Neutrophil (primary cell): ENCODE data around the gene PLXNB2.
"Not testable (repeated sequence)": the region's sequence is repeated elsewhere in the genome, so short reads cannot be mapped to it uniquely, and the experiment has no call there.

Experiments
- H3K27ac ChIP-seq: fragments of 200-600 bp; sonication (generic); 2 replicates; pipeline ENCODE4 v1.5.1; 2016; ENCODE audit warnings: mild to moderate bottlenecking, moderate library complexity
- H3K27me3 ChIP-seq: fragments of 200-600 bp; sonication (generic); 2 replicates; pipeline ENCODE4 v1.6.0; 2016; ENCODE audit warnings: mild to moderate bottlenecking
- H3K36me3 ChIP-seq: fragments of 200-600 bp; sonication (generic); 2 replicates; pipeline ENCODE4 v1.5.1; 2017
- H3K4me1 ChIP-seq, 2 experiments: fragments of 200-600 bp in 1 of 2; sonication (generic) in 1 of 2; 1 replicate in 1 of 2; 2 replicates in 1 of 2; pipeline versions ENCODE4 v1.5.1 to v1.6.1; 2013 to 2016; ENCODE audit warnings: low read depth in 1 of 2, low read length in 1 of 2, mild to moderate bottlenecking in 1 of 2, moderate library complexity in 1 of 2; ENCODE audit not compliant: control insufficient read depth in 1 of 2, insufficient read depth in 1 of 2
- H3K4me3 ChIP-seq, 2 experiments: fragments of 200-600 bp in 1 of 2; sonication (generic) in 1 of 2; 1 replicate in 1 of 2; 2 replicates in 1 of 2; pipeline ENCODE4 v1.5.1; 2013 to 2016; ENCODE audit warnings: low read depth in 1 of 2, low read length in 1 of 2, mild to moderate bottlenecking in 1 of 2, moderate library complexity in 1 of 2
- H3K9me3 ChIP-seq: fragments of 200-600 bp; sonication (generic); 2 replicates; pipeline ENCODE4 v1.5.1; 2016
- TF ChIP-seq, protein P1 (sequence below): fragments of 200-600 bp; sonication (generic); IDR thresholded peaks from 2 replicates; pipeline ENCODE4 v1.5.1; 2016; ENCODE audit warnings: antibody characterized with exemption

The PLXNB2 gene

GRCh38 chr22:50276143-50276542 lies 31.3 kb downstream of the PLXNB2 start:
- Histone ChIP-seq H3K36me3 (no peaks in the 10 kb centered on the region), H3K4me3 (no peak overlapping the region), H3K4me1 (peaks cover 0 to 8% of the 10 kb centered on the region in 2 experiments)

DNA sequence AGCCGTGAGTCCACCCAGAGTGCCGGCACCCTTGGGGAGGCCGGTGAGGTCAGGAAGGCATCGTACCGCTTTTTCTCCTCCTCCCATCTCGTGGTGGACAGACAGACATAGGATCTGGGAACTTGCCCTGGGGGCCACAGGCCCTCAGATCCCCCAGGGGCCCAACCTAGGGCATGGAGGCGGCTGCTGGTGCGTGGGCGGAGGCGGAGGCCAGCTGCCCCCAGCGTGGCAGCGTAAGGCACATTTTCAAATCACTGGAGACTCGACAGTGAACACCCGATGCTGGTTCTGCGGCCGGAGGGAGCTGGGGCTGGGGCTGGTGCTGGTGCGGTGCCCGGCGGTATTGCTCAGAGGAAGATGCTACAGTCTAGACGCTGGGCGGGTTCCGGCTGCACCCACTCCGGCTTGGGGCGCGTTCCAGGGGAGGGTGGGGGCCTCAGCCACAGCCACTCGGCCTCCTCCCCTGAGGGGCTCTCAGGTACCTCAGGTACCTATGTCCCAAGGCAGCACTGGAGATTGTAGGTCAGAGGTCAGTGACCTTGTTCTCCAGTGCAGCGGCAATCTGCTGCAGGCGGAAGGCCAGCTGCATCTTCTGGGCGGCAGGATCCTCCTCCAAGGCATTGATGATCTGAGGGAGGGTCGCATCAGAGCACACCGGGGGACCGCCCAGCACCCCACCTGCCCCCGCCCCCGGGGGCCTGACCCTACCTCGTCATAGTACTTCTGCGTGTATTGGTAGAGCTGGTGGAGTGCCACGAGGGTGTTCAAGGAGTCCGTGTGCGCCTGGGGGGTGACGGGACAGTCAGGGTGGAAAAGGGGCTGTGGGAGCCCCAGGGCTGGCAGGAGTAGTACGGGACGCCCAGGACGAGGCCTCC lies 32.0 kb downstream of the PLXNB2 start:
- Histone ChIP-seq H3K27me3 (peaks cover 40% of the 10 kb centered on the region), H3K9me3 (no peaks in the 10 kb centered on the region), H3K27ac (no peak overlapping the region), H3K4me3 (no peak overlapping the region), H3K36me3 (no peaks in the 10 kb centered on the region), H3K4me1 (peaks cover 0 to 13% of the 10 kb centered on the region in 2 experiments)
- TF ChIP-seq, protein P1, sequence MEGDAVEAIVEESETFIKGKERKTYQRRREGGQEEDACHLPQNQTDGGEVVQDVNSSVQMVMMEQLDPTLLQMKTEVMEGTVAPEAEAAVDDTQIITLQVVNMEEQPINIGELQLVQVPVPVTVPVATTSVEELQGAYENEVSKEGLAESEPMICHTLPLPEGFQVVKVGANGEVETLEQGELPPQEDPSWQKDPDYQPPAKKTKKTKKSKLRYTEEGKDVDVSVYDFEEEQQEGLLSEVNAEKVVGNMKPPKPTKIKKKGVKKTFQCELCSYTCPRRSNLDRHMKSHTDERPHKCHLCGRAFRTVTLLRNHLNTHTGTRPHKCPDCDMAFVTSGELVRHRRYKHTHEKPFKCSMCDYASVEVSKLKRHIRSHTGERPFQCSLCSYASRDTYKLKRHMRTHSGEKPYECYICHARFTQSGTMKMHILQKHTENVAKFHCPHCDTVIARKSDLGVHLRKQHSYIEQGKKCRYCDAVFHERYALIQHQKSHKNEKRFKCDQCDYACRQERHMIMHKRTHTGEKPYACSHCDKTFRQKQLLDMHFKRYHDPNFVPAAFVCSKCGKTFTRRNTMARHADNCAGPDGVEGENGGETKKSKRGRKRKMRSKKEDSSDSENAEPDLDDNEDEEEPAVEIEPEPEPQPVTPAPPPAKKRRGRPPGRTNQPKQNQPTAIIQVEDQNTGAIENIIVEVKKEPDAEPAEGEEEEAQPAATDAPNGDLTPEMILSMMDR: no peak

More at GRCh38 chr22:50276143-50276542, 31.3 kb downstream of the PLXNB2 start:
- peaks cover 33% of the 10 kb centered on the region for H3K27me3 ChIP-seq
- H3K9me3 ChIP-seq: no peaks in the 10 kb centered on the region
- TF ChIP-seq, protein P1: no peak
- no peak overlapping the region for H3K27ac ChIP-seq

GRCh38 chr22:50274771-50275170 lies 32.7 kb downstream of the PLXNB2 start:
- H3K9me3 ChIP-seq: no peaks in the 10 kb centered on the region
- no peak overlapping the region for H3K4me3 ChIP-seq
- peaks cover 0 to 19% of the 10 kb centered on the region in 2 experiments for H3K4me1 ChIP-seq
- peaks cover 46% of the 10 kb centered on the region for H3K27me3 ChIP-seq
- TF ChIP-seq, protein P1: no peak
- no peaks in the 10 kb centered on the region for H3K36me3 ChIP-seq
- no peak overlapping the region for H3K27ac ChIP-seq

DNA sequence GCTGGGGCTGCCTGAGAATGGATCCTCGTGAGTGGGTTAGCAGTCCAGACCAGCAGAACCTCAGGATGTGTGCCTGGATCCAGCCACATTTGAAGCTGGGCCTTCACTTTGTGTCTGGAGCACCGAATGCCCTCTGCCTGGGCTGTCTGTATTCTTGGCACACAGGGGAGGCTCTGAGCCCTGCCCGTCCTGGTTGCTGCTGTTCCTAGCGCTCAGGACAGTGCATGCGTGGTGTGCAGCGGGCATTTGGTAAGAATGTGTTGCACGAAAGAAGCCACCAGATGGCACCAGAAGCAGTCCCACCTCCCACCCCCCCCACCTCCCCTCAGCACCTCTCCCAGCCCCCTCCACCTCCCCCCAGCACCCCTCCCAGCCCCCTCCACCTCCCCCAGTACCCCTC lies 33.1 kb downstream of the PLXNB2 start:
- Histone ChIP-seq H3K27me3 (peaks cover 51% of the 10 kb centered on the region), H3K27ac (no peak overlapping the region), H3K9me3 (no peaks in the 10 kb centered on the region), H3K4me1 (peaks cover 0 to 23% of the 10 kb centered on the region in 2 experiments), H3K36me3 (no peaks in the 10 kb centered on the region), H3K4me3 (no peak overlapping the region)
- TF ChIP-seq, protein P1: no peak

GRCh38 chr22:50273781-50274180 lies 33.7 kb downstream of the PLXNB2 start:
- peaks cover 0 to 23% of the 10 kb centered on the region in 2 experiments for H3K4me1 ChIP-seq
- peaks cover 56% of the 10 kb centered on the region for H3K27me3 ChIP-seq
- not testable (repeated sequence) for H3K4me3 ChIP-seq, H3K36me3 ChIP-seq, H3K9me3 ChIP-seq, H3K27ac ChIP-seq

GRCh38 chr22:50273352-50273751 lies 34.1 kb downstream of the PLXNB2 start:
- H3K36me3 ChIP-seq, H3K4me3 ChIP-seq, H3K27ac ChIP-seq, H3K9me3 ChIP-seq: not testable (repeated sequence)
- H3K4me1 ChIP-seq: peaks cover 0 to 23% of the 10 kb centered on the region in 2 experiments
- H3K27me3 ChIP-seq: peaks cover 61% of the 10 kb centered on the region
